ENCODE results near the gene SIM2.

GRCh38 chr21:36663033-36663855 lies 35.7 kb upstream of the SIM2 start:
- TF ChIP-seq CTCF (IDR thresholded peaks at IDR 0.05 in 4 of 5, conservative IDR thresholded peaks at IDR 0.05 in 1 of 5) (no peak), POLR2A (IDR thresholded peaks at IDR 0.05) (no peak)
